Measurements from ENCODE around the gene NNMT.

The NNMT gene

GRCh38 chr11:114317787-114318137 lies 21.6 kb downstream of the NNMT start:
- TF ChIP-seq RAD21 (IDR thresholded peaks at IDR 0.05; ENCODE audit: low read depth) (peak; percentile 32), YY1 (IDR thresholded peaks at IDR 0.05; ENCODE audit: low read depth) (no peak), CREB1 (IDR thresholded peaks at IDR 0.05; ENCODE audit: low read depth) (no peak)
- TF ChIP-seq, protein P1, sequence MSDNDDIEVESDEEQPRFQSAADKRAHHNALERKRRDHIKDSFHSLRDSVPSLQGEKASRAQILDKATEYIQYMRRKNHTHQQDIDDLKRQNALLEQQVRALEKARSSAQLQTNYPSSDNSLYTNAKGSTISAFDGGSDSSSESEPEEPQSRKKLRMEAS (IDR thresholded peaks at IDR 0.05) = 0 out of 2 replicates have a peak, but pooled peaks have one; percentile 48

DNA sequence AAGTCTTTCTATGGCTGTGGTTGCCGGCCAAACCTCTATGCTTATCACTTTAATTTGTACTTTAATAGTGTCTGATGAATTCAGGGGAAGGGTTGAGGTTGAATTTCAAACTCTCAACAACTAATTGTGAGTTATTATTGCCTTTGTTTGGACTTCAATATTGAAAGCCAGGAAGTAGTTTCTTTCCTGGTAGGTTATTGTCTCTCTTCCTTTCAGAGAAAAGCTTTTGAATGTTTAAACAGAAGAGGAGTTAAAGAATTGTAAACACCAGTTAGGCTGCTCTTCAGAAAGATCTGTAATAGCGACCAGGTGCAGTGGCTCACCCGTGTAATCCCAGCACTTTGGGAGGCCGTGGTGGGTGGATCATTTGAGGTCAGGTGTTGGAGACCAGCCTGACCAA lies 22.2 kb downstream of the NNMT start:
- TF ChIP-seq REST (IDR thresholded peaks at IDR 0.05; ENCODE audit: low read depth) (no peak), EGR1 (IDR thresholded peaks at IDR 0.05) (no peak), ZBTB7A (IDR thresholded peaks at IDR 0.05; ENCODE audit: low read depth) (no peak), TCF12 (IDR thresholded peaks at IDR 0.05; ENCODE audit: low read depth) (no peak), CEBPB (IDR thresholded peaks at IDR 0.05) (no peak), RAD21 (IDR thresholded peaks at IDR 0.05; ENCODE audit: low read depth) (no peak), CREB1 (IDR thresholded peaks at IDR 0.05; ENCODE audit: low read depth) (no peak), NFIC (IDR thresholded peaks at IDR 0.05) (no peak), YY1 (IDR thresholded peaks at IDR 0.05; ENCODE audit: low read depth) (no peak), FOXM1 (IDR thresholded peaks at IDR 0.05; ENCODE audit: borderline replicate concordance, low read depth) (no peak), TAF1 (IDR thresholded peaks at IDR 0.05; ENCODE audit: low read depth) (no peak), TEAD4 (IDR thresholded peaks at IDR 0.05) (no peak), EP300 (IDR thresholded peaks at IDR 0.05; ENCODE audit: borderline replicate concordance) (no peak)
- TF ChIP-seq, protein P2, sequence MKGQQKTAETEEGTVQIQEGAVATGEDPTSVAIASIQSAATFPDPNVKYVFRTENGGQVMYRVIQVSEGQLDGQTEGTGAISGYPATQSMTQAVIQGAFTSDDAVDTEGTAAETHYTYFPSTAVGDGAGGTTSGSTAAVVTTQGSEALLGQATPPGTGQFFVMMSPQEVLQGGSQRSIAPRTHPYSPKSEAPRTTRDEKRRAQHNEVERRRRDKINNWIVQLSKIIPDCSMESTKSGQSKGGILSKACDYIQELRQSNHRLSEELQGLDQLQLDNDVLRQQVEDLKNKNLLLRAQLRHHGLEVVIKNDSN (IDR thresholded peaks at IDR 0.05) = no peak
- TF ChIP-seq, protein P1 (IDR thresholded peaks at IDR 0.05) = no peak

- no peak for TF ChIP-seq EP300 (IDR thresholded peaks at IDR 0.05; ENCODE audit: borderline replicate concordance)
- no peak for TF ChIP-seq EGR1 (IDR thresholded peaks at IDR 0.05)
- TF ChIP-seq ZBTB7A (IDR thresholded peaks at IDR 0.05; ENCODE audit: low read depth) = no peak
- TF ChIP-seq, protein P1 (IDR thresholded peaks at IDR 0.05) = no peak
- TF ChIP-seq, protein P2 (IDR thresholded peaks at IDR 0.05) = no peak
- no peak for TF ChIP-seq CEBPB (IDR thresholded peaks at IDR 0.05)
These were observed 23.6 kb downstream of the NNMT start for GRCh38 chr11:114319716-114320328.

DNA sequence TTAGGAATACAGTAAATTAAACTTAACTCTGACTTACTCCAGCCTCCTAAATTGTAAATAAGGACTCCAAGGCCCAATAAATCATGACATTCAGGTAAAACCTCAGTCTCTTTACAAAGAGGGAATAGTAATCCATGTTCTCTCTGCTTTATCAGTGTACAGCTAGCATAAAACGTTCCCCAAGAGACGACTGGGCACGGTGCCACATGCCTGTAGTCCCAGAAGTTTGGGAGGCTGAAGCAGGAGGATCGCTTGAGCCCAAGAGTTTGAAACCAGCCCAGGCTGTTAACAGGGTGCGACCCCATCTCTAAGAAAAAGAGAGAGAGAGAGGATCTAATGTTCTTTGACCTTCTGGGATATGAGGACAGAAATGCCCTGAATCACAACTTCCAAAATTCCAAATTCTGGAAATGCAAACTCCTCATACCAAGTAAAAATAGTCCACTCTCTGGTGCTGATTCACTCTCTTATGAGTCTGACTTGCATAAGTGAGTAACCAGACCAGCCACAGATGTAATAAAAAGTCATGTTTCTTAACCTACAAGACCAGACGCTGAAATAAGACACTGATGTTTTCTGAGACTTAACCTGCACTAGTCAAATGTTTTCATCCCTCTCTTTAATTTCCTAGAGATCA lies 25.5 kb downstream of the NNMT start:
- TF ChIP-seq EGR1 (IDR thresholded peaks at IDR 0.05) (no peak), NFIC (IDR thresholded peaks at IDR 0.05) (no peak), TAF1 (IDR thresholded peaks at IDR 0.05; ENCODE audit: low read depth) (no peak), REST (IDR thresholded peaks at IDR 0.05; ENCODE audit: low read depth) (no peak), TCF12 (IDR thresholded peaks at IDR 0.05; ENCODE audit: low read depth) (no peak), CREB1 (IDR thresholded peaks at IDR 0.05; ENCODE audit: low read depth) (no peak), ZBTB7A (IDR thresholded peaks at IDR 0.05; ENCODE audit: low read depth) (no peak), EP300 (IDR thresholded peaks at IDR 0.05; ENCODE audit: borderline replicate concordance) (no peak), RAD21 (IDR thresholded peaks at IDR 0.05; ENCODE audit: low read depth) (no peak), FOXM1 (IDR thresholded peaks at IDR 0.05; ENCODE audit: borderline replicate concordance, low read depth) (no peak), CEBPB (IDR thresholded peaks at IDR 0.05) (no peak), YY1 (IDR thresholded peaks at IDR 0.05; ENCODE audit: low read depth) (no peak), TEAD4 (IDR thresholded peaks at IDR 0.05) (no peak)
- TF ChIP-seq, protein P1 (IDR thresholded peaks at IDR 0.05) = no peak
- TF ChIP-seq, protein P2 (IDR thresholded peaks at IDR 0.05) = no peak

- TF ChIP-seq EP300 (IDR thresholded peaks at IDR 0.05; ENCODE audit: borderline replicate concordance) (no peak), TEAD4 (IDR thresholded peaks at IDR 0.05) (no peak), ZBTB7A (IDR thresholded peaks at IDR 0.05; ENCODE audit: low read depth) (no peak), TCF12 (IDR thresholded peaks at IDR 0.05; ENCODE audit: low read depth) (no peak), YY1 (IDR thresholded peaks at IDR 0.05; ENCODE audit: low read depth) (no peak)
- TF ChIP-seq, protein P2 (IDR thresholded peaks at IDR 0.05) = no peak
These were observed 26.7 kb downstream of the NNMT start for GRCh38 chr11:114322934-114323333.
